ENCODE measurements around the gene AUTS2.

AUTS2 gene

GRCh38 chr7:69832356-69832755 is 234.1 kb downstream of the AUTS2 start:
- Mint-ChIP-seq H3K27ac (no peak overlapping the region), H3K4me3 (no peak overlapping the region), H3K27me3 (ENCODE audit: low read depth, poor library complexity) (no peaks in the 10 kb centered on the region), H3K4me1 (peaks cover 48% of the 10 kb centered on the region), H3K9me3 (peaks cover 18% of the 10 kb centered on the region), H3K36me3 (ENCODE audit: low read depth) (peaks cover 26% of the 10 kb centered on the region)
- DNase-seq: no peak
- TF ChIP-seq CTCF (IDR thresholded peaks at IDR 0.05): no peak

GRCh38 chr7:69833964-69834363 is 235.7 kb downstream of the AUTS2 start:
- peaks cover 58% of the 10 kb centered on the region for H3K4me1 Mint-ChIP-seq
- no peaks in the 10 kb centered on the region for H3K27me3 Mint-ChIP-seq (ENCODE audit: low read depth, poor library complexity)
- no peak for TF ChIP-seq CTCF (IDR thresholded peaks at IDR 0.05)
- no peak for DNase-seq
- H3K9me3 Mint-ChIP-seq: peaks cover 5% of the 10 kb centered on the region
- no peak overlapping the region for H3K4me3 Mint-ChIP-seq
- H3K36me3 Mint-ChIP-seq (ENCODE audit: low read depth): peaks cover 11% of the 10 kb centered on the region
- H3K27ac Mint-ChIP-seq: no peak overlapping the region

GRCh38 chr7:69836702-69837101 is 238.4 kb downstream of the AUTS2 start:
- no peak for DNase-seq
- Mint-ChIP-seq H3K4me1 (peaks cover 83% of the 10 kb centered on the region), H3K9me3 (no peaks in the 10 kb centered on the region), H3K4me3 (no peak overlapping the region), H3K27ac (no peak overlapping the region), H3K27me3 (ENCODE audit: low read depth, poor library complexity) (no peaks in the 10 kb centered on the region), H3K36me3 (ENCODE audit: low read depth) (no peaks in the 10 kb centered on the region)
- TF ChIP-seq CTCF (IDR thresholded peaks at IDR 0.05): no peak

- no peak for DNase-seq
- H3K27me3 Mint-ChIP-seq (ENCODE audit: low read depth, poor library complexity): no peaks in the 10 kb centered on the region
- no peak for TF ChIP-seq CTCF (IDR thresholded peaks at IDR 0.05)
- peaks cover 78% of the 10 kb centered on the region for H3K4me1 Mint-ChIP-seq
- no peak overlapping the region for H3K4me3 Mint-ChIP-seq
- H3K9me3 Mint-ChIP-seq: no peaks in the 10 kb centered on the region
- H3K36me3 Mint-ChIP-seq (ENCODE audit: low read depth): no peaks in the 10 kb centered on the region
- no peak overlapping the region for H3K27ac Mint-ChIP-seq
These were observed 239.3 kb downstream of the AUTS2 start for GRCh38 chr7:69837387-69838068.

GRCh38 chr7:69839782-69840181 is 241.5 kb downstream of the AUTS2 start:
- TF ChIP-seq CTCF (IDR thresholded peaks at IDR 0.05): no peak
- no peaks in the 10 kb centered on the region for H3K36me3 Mint-ChIP-seq (ENCODE audit: low read depth)
- no peaks in the 10 kb centered on the region for H3K9me3 Mint-ChIP-seq
- H3K4me1 Mint-ChIP-seq: peaks cover 66% of the 10 kb centered on the region
- H3K27me3 Mint-ChIP-seq (ENCODE audit: low read depth, poor library complexity): no peaks in the 10 kb centered on the region
- no peak overlapping the region for H3K27ac Mint-ChIP-seq
- no peak overlapping the region for H3K4me3 Mint-ChIP-seq
- no peak for DNase-seq

- Mint-ChIP-seq H3K4me3 (no peak overlapping the region), H3K36me3 (ENCODE audit: low read depth) (no peaks in the 10 kb centered on the region), H3K27me3 (ENCODE audit: low read depth, poor library complexity) (no peaks in the 10 kb centered on the region), H3K4me1 (peaks cover 66% of the 10 kb centered on the region), H3K27ac (no peak overlapping the region), H3K9me3 (no peaks in the 10 kb centered on the region)
- no peak for TF ChIP-seq CTCF (IDR thresholded peaks at IDR 0.05)
- DNase-seq: no peak
These were observed 242.0 kb downstream of the AUTS2 start for GRCh38 chr7:69840248-69840647.
